ENCODE measurements around the gene ANKS1B.
A peak's percentile ranks its signal among the peaks of the same experiment; 100 is the strongest.

GRCh38 chr12:98939350-98939749 lies 1045.4 kb downstream of the ANKS1B start:
- TF ChIP-seq POLR2A (IDR thresholded peaks at IDR 0.05) = no peak
- TF ChIP-seq, protein P1, sequence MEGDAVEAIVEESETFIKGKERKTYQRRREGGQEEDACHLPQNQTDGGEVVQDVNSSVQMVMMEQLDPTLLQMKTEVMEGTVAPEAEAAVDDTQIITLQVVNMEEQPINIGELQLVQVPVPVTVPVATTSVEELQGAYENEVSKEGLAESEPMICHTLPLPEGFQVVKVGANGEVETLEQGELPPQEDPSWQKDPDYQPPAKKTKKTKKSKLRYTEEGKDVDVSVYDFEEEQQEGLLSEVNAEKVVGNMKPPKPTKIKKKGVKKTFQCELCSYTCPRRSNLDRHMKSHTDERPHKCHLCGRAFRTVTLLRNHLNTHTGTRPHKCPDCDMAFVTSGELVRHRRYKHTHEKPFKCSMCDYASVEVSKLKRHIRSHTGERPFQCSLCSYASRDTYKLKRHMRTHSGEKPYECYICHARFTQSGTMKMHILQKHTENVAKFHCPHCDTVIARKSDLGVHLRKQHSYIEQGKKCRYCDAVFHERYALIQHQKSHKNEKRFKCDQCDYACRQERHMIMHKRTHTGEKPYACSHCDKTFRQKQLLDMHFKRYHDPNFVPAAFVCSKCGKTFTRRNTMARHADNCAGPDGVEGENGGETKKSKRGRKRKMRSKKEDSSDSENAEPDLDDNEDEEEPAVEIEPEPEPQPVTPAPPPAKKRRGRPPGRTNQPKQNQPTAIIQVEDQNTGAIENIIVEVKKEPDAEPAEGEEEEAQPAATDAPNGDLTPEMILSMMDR (IDR thresholded peaks at IDR 0.05) = peak in 1 of 6 experiments; percentile 15

Data from thyroid gland (tissue), 4 donors.